HG02973 (cell line): ENCODE measurements around the gene CNTFR.

ENCODE experiments used
- ATAC-seq: cut with Tn5 transposase; IDR thresholded peaks from one replicate; pipeline ENCODE4 v1.9.1; 2021; ENCODE audit warnings: moderate library complexity; ENCODE audit not compliant: unreplicated experiment

Gene CNTFR

DNA sequence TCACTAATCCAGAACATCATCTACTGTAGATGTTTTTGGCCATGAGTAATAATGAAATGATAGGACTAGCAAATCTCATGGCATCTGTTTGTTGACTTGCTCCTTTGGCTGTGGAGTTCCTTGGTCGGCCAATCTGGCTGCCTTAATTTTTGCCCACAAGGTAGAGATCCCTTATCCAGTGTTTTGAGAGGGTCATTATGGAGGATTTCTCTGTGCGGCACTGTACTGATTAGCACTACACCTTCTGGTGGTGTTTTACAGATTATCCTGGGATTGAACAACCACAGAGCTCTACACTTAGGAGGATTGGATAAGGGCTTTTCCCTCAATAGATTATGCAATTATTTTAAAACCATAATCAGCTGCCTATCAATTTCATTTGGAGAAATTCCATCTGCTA, 63.5 kb downstream of the CNTFR start:
- no peak for ATAC-seq

DNA sequence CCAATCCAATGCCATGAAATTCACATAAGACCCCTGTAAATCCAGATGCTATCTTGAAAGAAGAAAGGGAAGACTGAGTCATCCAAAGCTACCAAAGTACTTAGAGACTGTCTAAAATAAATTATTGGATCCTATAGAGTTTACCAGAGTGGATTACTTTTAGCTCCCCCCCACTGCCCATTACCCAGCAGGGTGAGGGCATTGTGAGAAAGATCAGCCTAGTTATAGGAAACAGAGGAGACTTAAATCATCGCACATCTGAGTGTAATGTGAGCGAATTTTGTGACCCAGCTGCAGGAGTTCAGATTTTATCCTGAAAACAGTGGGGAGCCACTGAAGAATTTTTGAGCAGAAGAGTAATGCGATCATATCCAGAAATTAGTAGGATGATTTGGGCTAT, 65.2 kb downstream of the CNTFR start:
- ATAC-seq = no peak

DNA sequence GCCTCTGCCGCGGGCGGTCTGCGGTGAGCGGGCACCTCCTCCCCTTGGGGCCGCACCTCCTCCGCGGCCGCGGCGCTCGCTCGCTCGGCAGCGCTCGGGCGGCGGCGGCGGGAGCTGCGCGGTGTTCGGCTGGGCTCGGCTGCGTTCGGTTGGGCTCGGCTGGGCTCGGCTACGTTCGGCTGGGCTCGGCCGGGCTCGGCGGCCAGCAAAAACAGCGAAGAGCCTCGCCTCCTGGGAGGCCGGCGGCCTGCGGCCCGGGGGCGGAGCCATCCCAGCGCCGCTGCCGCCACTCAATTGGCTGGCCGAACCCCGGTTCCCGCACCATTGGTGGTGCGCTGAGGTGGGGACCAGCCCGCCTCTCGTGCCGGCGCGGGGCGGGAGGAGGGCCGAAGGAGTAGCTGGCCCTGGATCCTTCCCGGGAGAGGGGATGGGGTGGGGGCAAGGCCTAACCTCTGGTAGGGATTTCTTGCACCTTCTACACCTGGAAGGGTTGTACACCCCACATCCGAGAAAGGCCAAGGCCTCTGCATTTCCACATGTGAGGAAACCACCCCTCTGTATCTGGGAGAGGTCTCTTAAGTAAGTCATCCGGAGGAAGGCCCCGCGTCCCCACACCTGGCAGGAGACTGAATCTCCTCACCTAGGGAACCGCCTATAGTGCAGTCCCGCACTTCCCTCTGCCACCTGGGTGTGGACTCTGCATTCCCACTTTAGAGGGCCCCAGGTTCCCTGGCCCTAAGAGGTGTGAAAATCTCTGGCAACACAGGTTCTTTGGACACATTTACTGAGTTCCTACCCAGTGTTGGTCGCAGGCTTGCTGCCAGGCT, 66.3 kb downstream of the CNTFR start, which contains the start of gene ENHO:
ENHO (minus strand) TSS at position 20 of the 827 bp plus-strand sequence. CDS start 1,295 bp downstream, outside the sequence.
- ATAC-seq = peak; percentile 90

DNA sequence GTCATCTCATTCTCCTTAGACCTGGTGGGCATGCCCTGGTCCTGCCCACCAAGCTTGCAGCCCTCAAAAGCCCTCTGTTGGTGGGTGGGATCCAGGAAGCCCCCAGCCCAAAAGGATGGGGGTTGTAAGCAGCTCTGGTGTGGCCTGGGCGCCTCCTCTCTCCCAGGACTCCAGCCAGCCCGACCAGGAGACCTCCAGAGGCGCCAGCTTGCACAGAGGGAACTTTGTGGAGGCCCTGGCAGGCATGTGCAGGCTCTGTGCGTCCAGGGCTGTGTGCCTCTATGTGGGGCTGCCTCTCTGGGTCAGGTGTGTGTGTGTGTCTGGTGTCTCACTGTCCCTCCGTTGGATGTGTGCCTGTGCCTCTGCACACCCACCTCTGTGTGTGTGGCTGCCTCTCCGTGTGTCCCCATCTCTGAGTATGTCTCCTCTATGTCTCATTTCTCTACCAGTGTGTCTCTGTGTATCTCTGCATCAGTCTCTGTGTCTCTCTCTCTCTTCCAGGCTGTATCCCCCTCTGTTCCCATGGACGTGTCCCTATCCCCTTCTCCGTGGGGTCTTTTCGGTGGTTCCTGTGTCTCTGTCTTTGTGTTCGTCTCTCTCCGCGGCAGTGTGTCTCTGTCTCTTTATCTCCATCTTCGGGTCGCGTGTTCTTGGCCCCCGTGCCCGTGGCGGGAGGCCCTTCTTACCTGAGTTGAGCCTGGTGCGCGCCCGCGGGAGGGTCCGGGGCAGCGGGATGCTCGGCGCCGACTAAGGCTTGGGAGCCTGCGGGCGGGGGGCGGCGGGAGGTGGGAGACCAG, 67.2 kb downstream of the CNTFR start:
- no peak for ATAC-seq

DNA sequence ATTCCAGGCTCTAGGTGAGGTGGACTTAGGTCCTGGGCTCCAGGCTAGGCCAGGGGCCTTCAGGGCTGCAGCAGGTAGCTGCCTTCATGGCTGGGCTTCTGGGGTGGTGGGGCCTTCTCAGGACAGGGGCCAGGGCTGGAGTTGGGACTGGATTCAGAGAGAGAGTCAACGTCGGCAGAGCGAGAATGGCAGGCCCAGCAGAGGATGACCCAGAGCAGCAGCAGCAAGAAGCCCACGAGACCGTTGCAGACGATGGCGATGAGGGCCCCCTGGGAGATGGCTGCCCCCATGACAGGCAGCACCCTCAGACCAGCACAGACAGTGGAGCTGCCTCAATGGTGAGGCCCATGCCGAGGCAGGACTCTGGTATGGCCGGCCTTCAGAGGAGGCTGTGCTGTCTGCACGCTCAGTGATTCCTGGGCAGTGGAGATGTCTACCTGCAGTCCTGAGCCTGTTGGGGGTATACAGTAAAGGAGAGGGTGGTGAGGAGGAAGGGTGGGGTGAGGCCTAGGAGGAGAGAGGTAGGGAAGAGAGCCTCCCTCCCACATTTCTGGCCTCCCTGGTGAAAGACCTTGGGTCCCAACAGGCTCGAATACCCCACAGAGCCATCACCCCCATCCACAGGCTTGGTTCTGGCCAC, 68.0 kb downstream of the CNTFR start:
- no peak for ATAC-seq

DNA sequence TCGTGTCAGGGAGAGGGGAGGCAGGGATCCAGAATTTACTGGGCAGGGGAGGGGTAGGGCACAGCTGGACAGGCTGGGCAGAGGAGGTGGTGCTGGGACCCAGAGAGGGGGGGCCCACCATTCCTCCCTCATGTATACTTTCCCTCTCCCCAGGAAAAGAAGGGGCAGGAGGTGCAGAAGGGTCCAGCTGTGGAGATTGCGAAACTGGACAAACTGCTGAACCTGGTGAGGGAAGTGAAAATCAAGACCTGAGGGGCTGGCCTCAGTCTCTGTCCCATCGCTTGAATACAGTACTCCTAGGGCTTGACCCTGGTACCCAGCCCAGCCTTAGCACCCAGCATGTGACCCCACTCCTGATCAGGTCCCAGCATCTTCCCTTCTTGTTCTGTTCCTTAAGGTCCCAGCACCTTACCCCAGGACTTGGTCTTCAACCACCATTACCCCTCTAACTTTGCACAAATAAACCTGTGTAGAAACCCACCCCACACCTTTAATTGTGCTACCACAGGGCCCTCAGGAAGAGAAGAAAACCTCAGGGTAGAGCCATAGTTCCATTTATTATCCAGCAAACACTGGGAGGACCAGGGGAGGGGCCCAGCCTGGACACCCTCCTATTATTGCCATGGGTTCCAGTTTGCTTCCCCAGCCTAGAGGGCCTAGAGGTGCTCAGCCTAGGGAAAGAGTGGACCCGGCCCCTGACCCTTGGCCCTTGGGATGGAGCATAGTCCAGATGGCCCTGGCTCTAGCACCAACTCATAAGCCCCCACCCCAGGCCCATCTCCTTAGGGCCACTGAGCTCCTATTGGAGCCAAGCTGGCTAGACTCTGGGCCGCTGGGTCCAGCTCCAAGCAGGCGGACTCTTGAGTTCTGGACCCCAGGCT, 68.8 kb downstream of the CNTFR start:
- no peak for ATAC-seq

DNA sequence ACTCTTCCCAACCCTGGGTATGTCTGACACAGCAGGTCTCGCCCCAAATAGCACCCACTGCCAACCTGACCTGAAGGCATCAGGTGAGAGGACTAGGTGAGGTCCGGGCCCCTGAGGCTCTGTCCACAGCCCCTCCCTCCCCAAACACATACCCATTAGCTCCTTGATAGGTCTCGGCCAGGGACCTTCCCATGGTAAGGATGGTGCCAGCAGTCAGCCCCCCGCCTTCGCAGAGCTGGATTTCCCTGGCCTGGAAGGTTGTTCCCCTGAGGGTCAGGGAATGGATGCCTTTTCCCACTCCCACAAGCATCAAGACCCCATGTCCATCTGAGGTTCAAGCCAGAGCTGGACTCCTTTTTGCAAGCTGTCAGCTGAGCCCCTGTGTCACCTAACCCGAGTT, 69.4 kb downstream of the CNTFR start:
- ATAC-seq = no peak

DNA sequence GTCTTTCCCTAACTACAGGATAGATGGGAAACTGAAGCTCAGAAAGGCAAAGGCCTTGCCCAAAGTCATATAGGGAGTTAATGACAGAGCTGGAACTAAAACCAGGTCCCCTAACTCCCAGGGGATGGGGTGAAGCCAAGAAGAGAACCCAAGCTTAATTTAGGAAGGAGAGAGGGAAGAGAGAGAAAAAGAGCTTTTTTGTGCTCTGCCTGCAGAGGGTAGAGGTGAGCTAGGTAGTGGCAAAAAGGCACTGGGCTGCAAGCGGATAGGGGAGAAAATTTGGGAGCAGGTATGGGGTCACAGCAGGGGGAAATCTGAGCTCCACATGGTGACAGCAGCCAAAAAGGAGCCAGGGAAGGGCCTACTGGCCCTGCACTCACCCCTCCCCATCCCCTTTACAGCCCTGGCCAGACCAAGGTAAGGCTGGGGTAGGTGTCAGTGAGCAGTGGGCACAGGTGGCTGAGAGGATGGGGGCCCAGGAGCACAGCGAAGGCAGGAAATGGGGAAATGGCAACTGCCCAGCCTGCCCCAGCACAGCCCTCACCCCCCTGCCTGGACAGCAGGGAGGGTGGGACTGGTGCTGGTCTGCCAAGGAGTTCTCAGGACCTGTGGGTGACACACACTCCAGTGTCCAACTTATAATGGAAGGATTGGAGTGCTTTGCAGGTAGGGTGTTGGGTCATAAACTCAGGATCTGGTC, 70.1 kb downstream of the CNTFR start:
- ATAC-seq = no peak

DNA sequence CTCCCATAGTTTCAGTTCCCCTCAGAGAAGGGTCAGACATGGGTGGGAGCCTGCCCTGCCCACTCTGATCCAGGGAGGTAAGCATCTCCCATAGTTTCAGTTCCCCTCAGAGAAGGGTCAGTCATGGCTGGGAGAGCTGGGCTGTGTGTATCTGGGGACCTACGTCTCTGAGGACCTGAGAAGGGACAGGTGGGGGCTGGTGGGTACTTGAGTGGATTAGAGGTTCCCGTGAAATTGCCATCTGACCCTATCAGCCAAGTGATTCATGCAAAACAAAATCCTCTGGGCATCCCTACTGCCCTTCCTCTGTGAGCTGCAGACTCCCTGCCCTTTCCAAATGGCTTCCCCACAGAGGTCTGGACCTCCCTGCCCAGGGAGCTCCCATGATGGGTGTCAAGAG, 70.6 kb downstream of the CNTFR start:
- ATAC-seq = no peak

GRCh38 chr9:34518110-34518616, 71.4 kb downstream of the CNTFR start:
- ATAC-seq = no peak

DNA sequence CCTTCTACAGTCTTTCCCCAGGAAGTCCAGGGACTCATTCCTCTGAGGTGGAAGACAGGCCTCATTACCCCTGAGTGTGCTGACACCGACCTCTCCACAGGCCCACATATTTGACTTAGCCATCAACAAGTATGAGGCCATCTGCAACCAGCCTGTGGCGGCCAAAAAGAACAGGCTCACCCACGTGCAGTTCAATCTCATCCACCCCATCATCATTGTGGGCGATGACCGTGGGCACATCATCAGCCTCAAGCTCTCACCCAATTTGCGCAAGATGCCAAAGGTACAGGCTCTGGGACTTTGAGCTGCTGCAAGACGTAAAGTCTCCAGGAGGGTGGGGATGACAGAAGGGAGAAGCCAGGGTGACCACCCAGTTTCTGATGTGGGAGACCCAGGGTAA, 72.3 kb downstream of the CNTFR start:
- ATAC-seq = no peak

DNA sequence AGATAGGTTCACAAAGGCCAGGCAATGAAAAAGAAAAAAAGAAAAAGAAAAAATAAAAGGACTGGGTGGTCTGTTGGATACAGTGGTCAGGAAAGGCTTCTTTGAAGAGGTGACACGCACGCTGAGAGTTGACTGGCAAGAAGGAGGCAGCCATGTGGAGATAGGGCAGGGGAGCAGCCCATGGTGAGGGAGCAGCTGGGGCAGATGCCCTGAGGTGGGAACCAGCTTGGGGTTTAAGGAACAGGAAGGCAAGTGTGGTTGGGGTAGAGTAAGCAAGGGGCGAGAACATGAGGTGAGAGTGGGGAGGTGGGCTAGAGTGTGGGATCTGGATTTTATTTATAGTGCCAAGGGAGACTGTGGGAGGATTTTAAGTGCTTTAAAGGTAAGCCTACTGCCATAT, 73.6 kb downstream of the CNTFR start:
- no peak for ATAC-seq

GRCh38 chr9:34514816-34515215, 74.7 kb downstream of the CNTFR start:
- ATAC-seq = no peak

DNA sequence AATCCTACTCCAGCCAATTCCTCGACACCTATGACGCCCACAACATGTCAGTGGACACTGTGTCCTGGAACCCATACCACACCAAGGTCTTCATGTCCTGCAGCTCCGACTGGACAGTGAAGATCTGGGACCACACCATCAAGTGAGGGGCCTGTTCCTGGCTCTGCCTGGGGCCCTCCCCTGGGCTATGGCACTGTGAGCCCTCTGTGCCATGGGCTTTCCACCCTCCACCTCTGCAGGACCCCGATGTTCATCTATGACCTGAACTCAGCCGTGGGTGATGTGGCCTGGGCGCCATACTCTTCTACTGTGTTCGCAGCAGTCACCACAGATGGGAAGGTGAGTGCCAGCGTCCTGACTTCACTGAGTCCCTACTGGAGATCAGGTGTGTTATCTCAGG, 75.1 kb downstream of the CNTFR start:
- ATAC-seq = no peak

DNA sequence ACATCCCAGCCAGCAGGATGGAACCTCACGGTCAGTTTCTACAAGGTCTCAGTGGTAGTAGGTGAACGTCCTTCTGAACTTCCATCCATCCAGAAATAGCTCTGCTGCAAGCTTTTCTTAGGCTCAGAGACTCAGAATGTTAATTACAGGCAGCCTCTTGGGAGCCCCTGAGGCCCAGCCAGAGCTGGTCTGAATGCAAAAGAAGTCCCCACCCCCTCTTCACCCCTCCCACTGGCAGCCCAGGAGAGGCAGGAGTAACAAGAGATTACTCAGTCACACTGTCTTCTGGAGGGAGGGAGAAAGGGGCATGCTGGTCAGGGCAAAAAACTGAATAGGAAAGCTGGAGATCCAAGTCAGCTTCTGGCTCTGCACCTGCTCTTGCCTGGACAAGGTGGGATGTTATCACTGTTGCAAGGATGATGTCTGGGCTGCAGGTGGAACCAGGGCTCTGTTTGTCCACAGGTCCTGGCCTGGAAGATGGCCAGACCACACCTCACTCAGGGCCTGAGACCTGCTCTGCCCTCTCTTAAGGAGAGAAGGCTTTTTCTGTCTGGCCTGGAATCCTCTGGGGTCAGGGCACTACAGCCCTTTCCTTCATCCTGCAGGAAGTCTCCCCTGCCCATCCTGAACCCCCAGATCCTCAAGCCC, 75.8 kb downstream of the CNTFR start:
- no peak for ATAC-seq

GRCh38 chr9:34512131-34513078, 77.1 kb downstream of the CNTFR start:
- ATAC-seq = no peak

DNA sequence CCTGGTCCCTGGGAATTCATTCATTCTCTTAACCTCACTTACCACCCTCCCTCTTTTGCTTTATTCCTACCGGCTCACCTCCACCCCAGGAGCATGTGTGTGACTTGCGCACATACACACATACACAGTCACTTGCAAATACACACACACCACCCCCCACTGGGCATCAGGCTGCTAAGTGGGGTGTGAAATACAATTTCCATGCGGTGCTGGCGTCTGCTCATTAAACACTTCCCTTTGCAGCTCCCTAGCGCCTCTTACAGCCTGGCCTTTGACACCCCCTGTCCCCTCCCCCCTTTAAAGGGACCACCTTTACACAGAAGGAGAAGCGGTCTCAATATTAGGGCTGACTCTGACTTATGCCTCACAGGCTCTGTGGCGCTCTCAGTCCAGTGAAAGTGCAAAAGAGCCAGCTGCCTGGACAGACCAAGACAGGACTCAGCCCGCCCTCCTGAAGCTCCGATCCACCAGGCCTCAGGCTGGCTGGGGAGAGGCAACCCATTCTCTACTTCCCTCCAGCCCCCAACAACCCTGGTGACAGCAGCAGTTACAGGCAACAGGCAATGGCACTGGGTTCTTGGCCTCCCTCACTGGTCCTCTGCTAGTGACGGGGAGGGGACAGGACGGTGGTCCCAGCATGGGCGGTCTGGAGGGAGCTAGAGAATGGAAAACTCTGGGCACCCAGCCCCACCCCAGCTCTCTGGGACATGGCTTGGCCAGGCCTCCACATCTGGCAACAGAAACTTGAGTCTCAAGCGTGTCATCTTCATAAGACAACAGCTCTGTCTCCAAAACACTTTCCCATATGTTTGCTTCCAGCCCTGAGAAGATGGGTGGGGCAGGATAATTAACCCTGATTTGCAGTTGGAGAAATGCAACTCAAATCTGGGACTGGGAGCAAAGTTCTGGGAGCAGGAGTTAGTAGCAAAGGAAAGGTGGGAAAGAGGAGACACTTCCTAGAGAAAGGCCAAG, 78.7 kb downstream of the CNTFR start:
- ATAC-seq = no peak
